ENCODE data around the gene CDCA7L. TPM values are rescaled to one million over a fixed set of nuclear protein-coding genes. Genes with fewer than 3 reads are reported as not detected.

CDCA7L gene
- total and polyA plus RNA-seq, 4 donors = 9.8 to 51.1 (median 21.5) TPM

GRCh38 chr7:21944616-21945453 lies 864 bp downstream of the CDCA7L start:
- WGBS, 2 donors = 1% methylated on average over 34 of the region's 34 CpGs
- peak overlapping the region in 1 of 2 donors; percentile 79 for H3K9ac ChIP-seq (ENCODE audit: insufficient read depth in 1 of 2, low read length in 2 of 2)
- no peak for TF ChIP-seq CTCF (IDR thresholded peaks at IDR 0.05; ENCODE audit: control extremely low read depth, extremely low read depth)
- peaks cover 0 to 4% (median 0%) of the 10 kb centered on the region in 3 donors for H3K27me3 ChIP-seq (ENCODE audit: control insufficient read depth in 3 of 3, insufficient read depth in 3 of 3, low read length in 2 of 3)
- no peaks in the 10 kb centered on the region for H3K9me3 ChIP-seq (ENCODE audit: control insufficient read depth in 4 of 4, insufficient read depth in 3 of 4, low read length in 3 of 4)
- peaks cover 0 to 45% (median 9%) of the 10 kb centered on the region in 5 donors for H3K4me1 ChIP-seq (ENCODE audit: control insufficient read depth in 5 of 5, insufficient read depth in 5 of 5, low read length in 5 of 5)
- ATAC-seq (ENCODE audit: insufficient read depth, low FRiP score) (no peak), DNase-seq (peak; percentile 53 to 88 (median 84))
- H3K36me3 ChIP-seq (ENCODE audit: control insufficient read depth in 4 of 4, insufficient read depth in 4 of 4, low read length in 4 of 4) = no peaks in the 10 kb centered on the region
- H3K4me3 ChIP-seq = peak overlapping the region; percentile 69
- H3K27ac ChIP-seq (ENCODE audit: low read depth in 1 of 2, low read length in 1 of 2) = peak overlapping the region; percentile 76 to 78

GRCh38 chr7:21943436-21943835 lies 2.3 kb downstream of the CDCA7L start:
- 90 to 96% methylated on average over 5 of the region's 5 CpGs for WGBS, 2 donors
- DNase-seq (no peak), ATAC-seq (ENCODE audit: insufficient read depth, low FRiP score) (no peak)
- Histone ChIP-seq H3K36me3 (ENCODE audit: control insufficient read depth in 4 of 4, insufficient read depth in 4 of 4, low read length in 4 of 4) (no peaks in the 10 kb centered on the region), H3K27me3 (ENCODE audit: control insufficient read depth in 3 of 3, insufficient read depth in 3 of 3, low read length in 2 of 3) (no peaks in the 10 kb centered on the region), H3K4me1 (ENCODE audit: control insufficient read depth in 5 of 5, insufficient read depth in 5 of 5, low read length in 5 of 5) (peaks cover 0 to 42% (median 11%) of the 10 kb centered on the region in 5 donors), H3K9ac (ENCODE audit: insufficient read depth in 1 of 2, low read length in 2 of 2) (no peak overlapping the region), H3K9me3 (ENCODE audit: control insufficient read depth in 4 of 4, insufficient read depth in 3 of 4, low read length in 3 of 4) (no peaks in the 10 kb centered on the region), H3K4me3 (no peak overlapping the region), H3K27ac (ENCODE audit: low read depth in 1 of 2, low read length in 1 of 2) (peak overlapping the region in 1 of 2 donors; percentile 62)
- no peak for TF ChIP-seq CTCF (IDR thresholded peaks at IDR 0.05; ENCODE audit: control extremely low read depth, extremely low read depth)

- H3K4me1 ChIP-seq (ENCODE audit: control insufficient read depth in 5 of 5, insufficient read depth in 5 of 5, low read length in 5 of 5) = peaks cover 0 to 39% (median 11%) of the 10 kb centered on the region in 5 donors
- WGBS, 2 donors = 80 to 82% methylated on average over 6 of the region's 6 CpGs
Measured at GRCh38 chr7:21942955-21943354, 2.7 kb downstream of the CDCA7L start.

More at GRCh38 chr7:21942955-21943354, 2.7 kb downstream of the CDCA7L start:
- Histone ChIP-seq H3K4me3 (no peak overlapping the region), H3K27me3 (ENCODE audit: control insufficient read depth in 3 of 3, insufficient read depth in 3 of 3, low read length in 2 of 3) (no peaks in the 10 kb centered on the region), H3K27ac (ENCODE audit: low read depth in 1 of 2, low read length in 1 of 2) (peak overlapping the region in 1 of 2 donors; percentile 62), H3K9me3 (ENCODE audit: control insufficient read depth in 4 of 4, insufficient read depth in 3 of 4, low read length in 3 of 4) (no peaks in the 10 kb centered on the region), H3K9ac (ENCODE audit: insufficient read depth in 1 of 2, low read length in 2 of 2) (no peak overlapping the region), H3K36me3 (ENCODE audit: control insufficient read depth in 4 of 4, insufficient read depth in 4 of 4, low read length in 4 of 4) (no peaks in the 10 kb centered on the region)
- ATAC-seq (ENCODE audit: insufficient read depth, low FRiP score) = no peak
- DNase-seq = no peak
- no peak for TF ChIP-seq CTCF (IDR thresholded peaks at IDR 0.05; ENCODE audit: control extremely low read depth, extremely low read depth)
